ENCODE data around the gene SLC27A1. TPM values are rescaled to one million over a fixed set of nuclear protein-coding genes. Genes with fewer than 3 reads are reported as not detected.
"Not testable (repeated sequence)": the region's sequence is repeated elsewhere in the genome, so short reads cannot be mapped to it uniquely, and the experiment has no call there.

SLC27A1 gene
- total RNA-seq, 1 donor from 2014 or later = 7.0 TPM

- DNase-seq (ENCODE audit: low read depth) = no peak
- TF ChIP-seq, protein P1, sequence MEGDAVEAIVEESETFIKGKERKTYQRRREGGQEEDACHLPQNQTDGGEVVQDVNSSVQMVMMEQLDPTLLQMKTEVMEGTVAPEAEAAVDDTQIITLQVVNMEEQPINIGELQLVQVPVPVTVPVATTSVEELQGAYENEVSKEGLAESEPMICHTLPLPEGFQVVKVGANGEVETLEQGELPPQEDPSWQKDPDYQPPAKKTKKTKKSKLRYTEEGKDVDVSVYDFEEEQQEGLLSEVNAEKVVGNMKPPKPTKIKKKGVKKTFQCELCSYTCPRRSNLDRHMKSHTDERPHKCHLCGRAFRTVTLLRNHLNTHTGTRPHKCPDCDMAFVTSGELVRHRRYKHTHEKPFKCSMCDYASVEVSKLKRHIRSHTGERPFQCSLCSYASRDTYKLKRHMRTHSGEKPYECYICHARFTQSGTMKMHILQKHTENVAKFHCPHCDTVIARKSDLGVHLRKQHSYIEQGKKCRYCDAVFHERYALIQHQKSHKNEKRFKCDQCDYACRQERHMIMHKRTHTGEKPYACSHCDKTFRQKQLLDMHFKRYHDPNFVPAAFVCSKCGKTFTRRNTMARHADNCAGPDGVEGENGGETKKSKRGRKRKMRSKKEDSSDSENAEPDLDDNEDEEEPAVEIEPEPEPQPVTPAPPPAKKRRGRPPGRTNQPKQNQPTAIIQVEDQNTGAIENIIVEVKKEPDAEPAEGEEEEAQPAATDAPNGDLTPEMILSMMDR (conservative IDR thresholded peaks at IDR 0.05; ENCODE audit: low read depth, low read length) = no peak
- no peak overlapping the region for H3K4me3 ChIP-seq (ENCODE audit: low read depth, low read length)
Measured at GRCh38 chr19:17497149-17497798, 26.9 kb downstream of the SLC27A1 start.

- DNase-seq (ENCODE audit: low read depth); H3K4me3 ChIP-seq (ENCODE audit: low read depth, low read length): not testable (repeated sequence)
Measured at GRCh38 chr19:17499025-17499424, 28.7 kb downstream of the SLC27A1 start.

GRCh38 chr19:17499648-17500446 is 29.5 kb downstream of the SLC27A1 start:
- DNase-seq (ENCODE audit: low read depth) = no peak
- TF ChIP-seq, protein P1 (conservative IDR thresholded peaks at IDR 0.05; ENCODE audit: low read depth, low read length) = no peak
- no peak overlapping the region for H3K4me3 ChIP-seq (ENCODE audit: low read depth, low read length)

DNA sequence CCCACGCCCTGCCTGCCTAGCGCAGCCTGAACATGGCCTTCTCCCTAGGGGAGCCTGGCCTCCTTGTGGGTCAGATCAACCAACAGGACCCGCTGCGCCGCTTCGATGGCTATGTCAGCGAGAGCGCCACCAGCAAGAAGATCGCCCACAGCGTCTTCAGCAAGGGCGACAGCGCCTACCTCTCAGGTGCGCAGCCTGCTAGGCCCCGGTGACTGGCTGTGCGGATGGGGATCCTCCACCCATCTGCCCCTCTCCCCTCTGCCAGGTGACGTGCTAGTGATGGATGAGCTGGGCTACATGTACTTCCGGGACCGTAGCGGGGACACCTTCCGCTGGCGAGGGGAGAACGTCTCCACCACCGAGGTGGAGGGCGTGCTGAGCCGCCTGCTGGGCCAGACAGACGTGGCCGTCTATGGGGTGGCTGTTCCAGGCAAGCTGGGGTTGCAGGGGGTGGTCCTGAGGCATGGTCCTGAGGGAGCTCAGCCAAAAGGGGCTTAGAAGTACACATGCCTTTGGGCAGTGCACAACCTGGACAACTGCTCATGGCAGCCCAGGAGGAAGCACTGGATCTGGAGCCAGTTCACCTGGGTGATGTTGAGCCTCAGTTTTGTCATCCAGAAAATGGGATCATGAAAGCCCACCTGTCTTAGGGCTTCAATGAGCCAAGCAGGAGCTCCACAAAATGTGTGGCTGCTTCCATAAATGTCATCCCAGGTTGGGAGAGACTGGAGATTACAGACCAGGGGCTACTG is 30.3 kb downstream of the SLC27A1 start:
- TF ChIP-seq, protein P1 (conservative IDR thresholded peaks at IDR 0.05; ENCODE audit: low read depth, low read length) = no peak
- DNase-seq (ENCODE audit: low read depth) = no peak
- no peak overlapping the region for H3K4me3 ChIP-seq (ENCODE audit: low read depth, low read length)

- no peak for DNase-seq (ENCODE audit: low read depth)
- H3K4me3 ChIP-seq (ENCODE audit: low read depth, low read length) = no peak overlapping the region
- TF ChIP-seq, protein P1 (conservative IDR thresholded peaks at IDR 0.05; ENCODE audit: low read depth, low read length) = no peak
Measured at GRCh38 chr19:17503240-17503639, 32.9 kb downstream of the SLC27A1 start.

- TF ChIP-seq, protein P1 (conservative IDR thresholded peaks at IDR 0.05; ENCODE audit: low read depth, low read length) = no peak
- no peak for DNase-seq (ENCODE audit: low read depth)
- H3K4me3 ChIP-seq (ENCODE audit: low read depth, low read length) = no peak overlapping the region
Measured at GRCh38 chr19:17504030-17504429, 33.7 kb downstream of the SLC27A1 start.

- DNase-seq (ENCODE audit: low read depth) = no peak
- TF ChIP-seq, protein P1 (conservative IDR thresholded peaks at IDR 0.05; ENCODE audit: low read depth, low read length) = no peak
- no peak overlapping the region for H3K4me3 ChIP-seq (ENCODE audit: low read depth, low read length)
Measured at GRCh38 chr19:17504456-17504855, 34.1 kb downstream of the SLC27A1 start.
